ENCODE data around the gene MAP6D1.

DNA sequence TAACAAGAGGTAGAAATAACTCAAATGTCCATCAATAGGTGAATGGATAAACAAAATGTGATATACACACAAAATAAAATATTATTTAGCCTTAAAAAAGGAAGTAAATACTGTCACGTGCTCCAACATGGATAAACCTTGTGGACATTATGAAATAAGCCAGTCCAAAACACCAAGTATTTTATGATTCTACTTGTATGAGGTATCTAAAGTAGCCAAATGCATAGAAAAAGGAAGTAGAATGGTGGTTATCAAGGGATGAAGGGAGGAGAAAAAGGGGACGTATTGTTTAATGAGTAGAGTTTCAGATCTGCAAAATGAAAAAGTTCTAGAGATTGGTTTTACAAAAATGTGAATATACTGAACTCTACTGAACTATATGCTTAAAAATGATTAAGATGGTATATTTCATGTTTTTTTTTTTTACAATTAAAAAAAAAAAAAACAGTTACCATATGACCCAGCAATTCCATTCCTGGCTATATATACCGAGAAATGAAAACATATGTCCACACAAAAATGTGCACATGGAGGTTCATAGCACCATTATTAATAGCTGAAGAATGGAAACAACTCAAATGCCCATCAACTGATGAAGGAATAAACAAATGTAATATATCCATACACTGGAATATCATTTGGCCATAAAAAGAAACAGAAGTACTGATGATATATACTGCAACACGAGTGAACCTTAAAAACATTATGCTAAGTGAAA lies 29.1 kb upstream of the MAP6D1 start:
- TF ChIP-seq, protein P1, sequence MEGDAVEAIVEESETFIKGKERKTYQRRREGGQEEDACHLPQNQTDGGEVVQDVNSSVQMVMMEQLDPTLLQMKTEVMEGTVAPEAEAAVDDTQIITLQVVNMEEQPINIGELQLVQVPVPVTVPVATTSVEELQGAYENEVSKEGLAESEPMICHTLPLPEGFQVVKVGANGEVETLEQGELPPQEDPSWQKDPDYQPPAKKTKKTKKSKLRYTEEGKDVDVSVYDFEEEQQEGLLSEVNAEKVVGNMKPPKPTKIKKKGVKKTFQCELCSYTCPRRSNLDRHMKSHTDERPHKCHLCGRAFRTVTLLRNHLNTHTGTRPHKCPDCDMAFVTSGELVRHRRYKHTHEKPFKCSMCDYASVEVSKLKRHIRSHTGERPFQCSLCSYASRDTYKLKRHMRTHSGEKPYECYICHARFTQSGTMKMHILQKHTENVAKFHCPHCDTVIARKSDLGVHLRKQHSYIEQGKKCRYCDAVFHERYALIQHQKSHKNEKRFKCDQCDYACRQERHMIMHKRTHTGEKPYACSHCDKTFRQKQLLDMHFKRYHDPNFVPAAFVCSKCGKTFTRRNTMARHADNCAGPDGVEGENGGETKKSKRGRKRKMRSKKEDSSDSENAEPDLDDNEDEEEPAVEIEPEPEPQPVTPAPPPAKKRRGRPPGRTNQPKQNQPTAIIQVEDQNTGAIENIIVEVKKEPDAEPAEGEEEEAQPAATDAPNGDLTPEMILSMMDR (IDR thresholded peaks at IDR 0.05), result no peak
- TF ChIP-seq POLR2A (IDR thresholded peaks at IDR 0.05), result no peak

All from right lobe of liver (tissue), 4 donors.